ENCODE results near the gene TBPL2.

DNA sequence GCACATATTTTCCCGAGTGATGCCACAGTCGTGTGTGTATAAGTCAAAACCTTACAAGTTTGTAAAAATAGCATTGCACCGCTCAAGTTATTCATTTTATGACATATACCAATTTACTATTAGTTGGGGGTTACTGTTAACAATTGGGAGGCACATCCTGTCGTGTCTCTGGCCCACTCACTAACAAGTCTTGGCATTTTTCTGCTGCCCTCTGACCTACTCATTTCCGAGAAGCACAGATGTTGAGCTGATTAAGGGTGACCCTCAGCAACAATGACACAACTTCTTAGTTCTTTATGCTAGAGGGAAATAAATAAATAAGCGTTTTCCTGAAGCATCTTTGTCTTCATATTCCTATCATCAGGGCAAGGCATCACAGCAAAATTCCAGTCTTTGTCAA, 22.0 kb downstream of the TBPL2 start:
- TF ChIP-seq EZH2 (IDR thresholded peaks at IDR 0.05; ENCODE audit: borderline replicate concordance, low read length): no peak
- TF ChIP-seq, protein P1, sequence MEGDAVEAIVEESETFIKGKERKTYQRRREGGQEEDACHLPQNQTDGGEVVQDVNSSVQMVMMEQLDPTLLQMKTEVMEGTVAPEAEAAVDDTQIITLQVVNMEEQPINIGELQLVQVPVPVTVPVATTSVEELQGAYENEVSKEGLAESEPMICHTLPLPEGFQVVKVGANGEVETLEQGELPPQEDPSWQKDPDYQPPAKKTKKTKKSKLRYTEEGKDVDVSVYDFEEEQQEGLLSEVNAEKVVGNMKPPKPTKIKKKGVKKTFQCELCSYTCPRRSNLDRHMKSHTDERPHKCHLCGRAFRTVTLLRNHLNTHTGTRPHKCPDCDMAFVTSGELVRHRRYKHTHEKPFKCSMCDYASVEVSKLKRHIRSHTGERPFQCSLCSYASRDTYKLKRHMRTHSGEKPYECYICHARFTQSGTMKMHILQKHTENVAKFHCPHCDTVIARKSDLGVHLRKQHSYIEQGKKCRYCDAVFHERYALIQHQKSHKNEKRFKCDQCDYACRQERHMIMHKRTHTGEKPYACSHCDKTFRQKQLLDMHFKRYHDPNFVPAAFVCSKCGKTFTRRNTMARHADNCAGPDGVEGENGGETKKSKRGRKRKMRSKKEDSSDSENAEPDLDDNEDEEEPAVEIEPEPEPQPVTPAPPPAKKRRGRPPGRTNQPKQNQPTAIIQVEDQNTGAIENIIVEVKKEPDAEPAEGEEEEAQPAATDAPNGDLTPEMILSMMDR (conservative IDR thresholded peaks at IDR 0.05 in 1 of 2, IDR thresholded peaks at IDR 0.05 in 1 of 2; ENCODE audit: extremely low read depth in 1 of 2, insufficient read depth in 1 of 2, low read depth in 1 of 2, low read length in 2 of 2): no peak

Measured in mammary epithelial cell (primary cell).